AG04450 (cell line): ENCODE measurements around the gene SNPH. TPM values are rescaled to one million over a fixed set of nuclear protein-coding genes. Genes with fewer than 3 reads are reported as not detected.

Experiments
- CTCF ChIA-PET: fragments of 300-600, 350-600 bp; formaldehyde crosslinking; extraction: SDS; loops from one replicate; lab custom pipeline; 2022; ENCODE audit warnings: antibody characterized with exemption, inconsistent platforms; lab: Charles Lee
- POLR2A ChIA-PET: fragments of 350-600 bp; formaldehyde crosslinking; extraction: SDS; loops from one replicate; lab custom pipeline; 2021; ENCODE audit warnings: antibody characterized with exemption, inconsistent platforms; lab: Yijun Ruan, JAX
- DNase-seq: peaks from one replicate; pipeline ENCODE4 v3.0.0-alpha.2; 2011; ENCODE audit warnings: low read depth, low spot score
- H3K27ac ChIP-seq: one replicate; pipeline ENCODE4 v1.5.1; 2012; ENCODE audit warnings: low read depth, low read length, control low read depth
- H3K27me3 ChIP-seq: one replicate; pipeline ENCODE4 v1.6.0; 2012; ENCODE audit warnings: low read length; ENCODE audit not compliant: control insufficient read depth, insufficient read depth
- H3K4me3 ChIP-seq: 2 replicates; pipeline ENCODE4 v1.5.1; 2011; ENCODE audit warnings: mild to moderate bottlenecking, low read depth, low read length, control low read depth
- H3K9me3 ChIP-seq: 2 replicates; pipeline ENCODE4 v1.5.1; 2012; ENCODE audit warnings: low read length; ENCODE audit not compliant: control insufficient read depth, insufficient read depth
- CTCF ChIP-seq: IDR thresholded peaks from 2 replicates; pipeline ENCODE4 v1.5.1; 2011; ENCODE audit warnings: low read depth, low read length, control low read depth, inconsistent platforms
- polyA plus RNA-seq: library from polyadenylated mRNA; depleted of rRNA; stranded (reverse); fragments of >200 nt; gene quantifications from 2 replicates; pipeline ENCODE4 v1.2.3, GENCODE V29; 2011

The SNPH gene
- polyA plus RNA-seq, 1 experiment: 1.5 TPM

GRCh38 chr20:1281279-1282057 is 15.4 kb downstream of the SNPH start:
- no peaks in the 10 kb centered on the region for H3K9me3 ChIP-seq
- no peak overlapping the region for H3K4me3 ChIP-seq
- ChIA-PET CTCF (interaction anchor here (1.2 kb wide), 1 partner anchor 156 kb away, joined by 4 read pairs; no protein-coding TSS in a partner anchor), POLR2A (no interaction called here)
- H3K27me3 ChIP-seq: no peaks in the 10 kb centered on the region
- DNase-seq: no peak
- TF ChIP-seq CTCF: no peak
- H3K27ac ChIP-seq: no peak overlapping the region

- no peaks in the 10 kb centered on the region for H3K27me3 ChIP-seq
- POLR2A ChIA-PET: no interaction called here
- DNase-seq: no peak
- TF ChIP-seq CTCF: no peak
- CTCF ChIA-PET: interaction anchor here (0.6 to 1.0 kb wide), 2 partner anchors 30 to 155 kb away, joined by 3 to 4 read pairs; no protein-coding TSS in a partner anchor
- no peak overlapping the region for H3K4me3 ChIP-seq
- no peaks in the 10 kb centered on the region for H3K9me3 ChIP-seq
- no peak overlapping the region for H3K27ac ChIP-seq
Observed at GRCh38 chr20:1282966-1283365, 16.9 kb downstream of the SNPH start.

GRCh38 chr20:1283522-1284510 is 17.7 kb downstream of the SNPH start:
- H3K9me3 ChIP-seq: no peaks in the 10 kb centered on the region
- H3K27me3 ChIP-seq: no peaks in the 10 kb centered on the region
- H3K4me3 ChIP-seq: no peak overlapping the region
- H3K27ac ChIP-seq: no peak overlapping the region
- no peak for TF ChIP-seq CTCF
- ChIA-PET POLR2A (no interaction called here), CTCF (interaction anchor here (1.0 kb wide), 1 partner anchor 29 kb away, joined by 4 read pairs; no protein-coding TSS in a partner anchor)
- DNase-seq: no peak

GRCh38 chr20:1286267-1287024 is 20.4 kb downstream of the SNPH start:
- H3K9me3 ChIP-seq: no peaks in the 10 kb centered on the region
- ChIA-PET CTCF (no interaction called here), POLR2A (no interaction called here)
- no peak for DNase-seq
- H3K4me3 ChIP-seq: no peak overlapping the region
- H3K27me3 ChIP-seq: no peaks in the 10 kb centered on the region
- TF ChIP-seq CTCF: no peak
- H3K27ac ChIP-seq: no peak overlapping the region
